Measurements from ENCODE around the gene SYNE2. TPM values are rescaled to one million over a fixed set of nuclear protein-coding genes. Genes with fewer than 3 reads are reported as not detected.

The SYNE2 gene
- total RNA-seq, 1 donor, result 10.1 TPM

DNA sequence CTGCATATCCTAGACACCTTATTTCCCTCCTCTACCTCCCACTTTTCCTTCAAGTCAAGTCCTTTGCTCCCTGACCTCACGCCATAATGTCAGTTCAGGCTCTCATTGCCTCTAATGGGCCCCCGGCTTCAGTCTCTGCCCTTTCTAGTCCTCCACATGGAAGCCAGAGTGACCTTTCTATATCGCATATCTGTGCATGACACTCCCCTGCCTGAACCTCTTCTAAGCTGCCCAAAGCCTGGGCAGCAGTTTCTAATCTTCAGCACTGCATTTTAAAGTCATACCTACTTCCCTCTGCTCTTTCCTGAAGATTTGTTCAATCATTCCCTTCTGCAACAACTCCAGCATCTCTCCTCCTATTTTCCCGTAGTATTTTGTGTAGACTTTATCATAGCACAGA is 395.9 kb downstream of the SYNE2 start:
- no peak overlapping the region for H3K27ac ChIP-seq (ENCODE audit: low read depth, low read length)
- no peak for DNase-seq (ENCODE audit: insufficient read length, low spot score, missing footprints)
- H3K36me3 ChIP-seq (ENCODE audit: insufficient read depth, low read length), result no peaks in the 10 kb centered on the region
- H3K9me3 ChIP-seq (ENCODE audit: low read depth, low read length), result no peaks in the 10 kb centered on the region
- no peak overlapping the region for H2AFZ ChIP-seq (ENCODE audit: low read length)
- H3K4me2 ChIP-seq (ENCODE audit: insufficient read depth, low read length), result no peak overlapping the region
- H3K79me2 ChIP-seq (ENCODE audit: insufficient read depth, low read length), result no peaks in the 10 kb centered on the region
- H3K27me3 ChIP-seq (ENCODE audit: insufficient read depth, low read length), result peaks cover 16% of the 10 kb centered on the region
- no peaks in the 10 kb centered on the region for H4K20me1 ChIP-seq (ENCODE audit: insufficient read depth, low read length)
- H3K4me1 ChIP-seq (ENCODE audit: insufficient read depth, low read length), result peaks cover 2% of the 10 kb centered on the region
- H3K4me3 ChIP-seq (ENCODE audit: insufficient read depth, low read length), result no peak overlapping the region
- TF ChIP-seq, protein P1, sequence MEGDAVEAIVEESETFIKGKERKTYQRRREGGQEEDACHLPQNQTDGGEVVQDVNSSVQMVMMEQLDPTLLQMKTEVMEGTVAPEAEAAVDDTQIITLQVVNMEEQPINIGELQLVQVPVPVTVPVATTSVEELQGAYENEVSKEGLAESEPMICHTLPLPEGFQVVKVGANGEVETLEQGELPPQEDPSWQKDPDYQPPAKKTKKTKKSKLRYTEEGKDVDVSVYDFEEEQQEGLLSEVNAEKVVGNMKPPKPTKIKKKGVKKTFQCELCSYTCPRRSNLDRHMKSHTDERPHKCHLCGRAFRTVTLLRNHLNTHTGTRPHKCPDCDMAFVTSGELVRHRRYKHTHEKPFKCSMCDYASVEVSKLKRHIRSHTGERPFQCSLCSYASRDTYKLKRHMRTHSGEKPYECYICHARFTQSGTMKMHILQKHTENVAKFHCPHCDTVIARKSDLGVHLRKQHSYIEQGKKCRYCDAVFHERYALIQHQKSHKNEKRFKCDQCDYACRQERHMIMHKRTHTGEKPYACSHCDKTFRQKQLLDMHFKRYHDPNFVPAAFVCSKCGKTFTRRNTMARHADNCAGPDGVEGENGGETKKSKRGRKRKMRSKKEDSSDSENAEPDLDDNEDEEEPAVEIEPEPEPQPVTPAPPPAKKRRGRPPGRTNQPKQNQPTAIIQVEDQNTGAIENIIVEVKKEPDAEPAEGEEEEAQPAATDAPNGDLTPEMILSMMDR (IDR thresholded peaks at IDR 0.05; ENCODE audit: extremely low read depth, low read depth, low read length), result no peak

DNA sequence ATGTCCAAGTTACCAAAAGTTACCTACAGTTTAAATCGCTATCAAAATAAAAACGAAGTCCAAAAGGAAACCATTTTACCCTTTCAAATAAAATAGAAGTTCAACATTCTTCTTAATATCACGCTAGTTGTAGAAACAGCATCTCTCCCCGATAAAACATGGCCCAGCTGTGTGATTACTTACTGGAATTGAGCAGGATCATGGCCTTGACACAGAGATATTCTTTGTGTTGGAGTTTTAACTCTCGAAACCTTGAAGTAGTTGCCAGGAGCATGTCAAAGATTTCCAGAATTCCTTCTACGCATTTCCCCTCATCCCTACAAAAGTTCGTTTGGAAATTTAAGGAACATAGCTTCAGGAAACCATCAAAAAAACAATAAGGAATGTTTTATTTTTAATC is 396.6 kb downstream of the SYNE2 start:
- Histone ChIP-seq H3K27me3 (ENCODE audit: insufficient read depth, low read length) (peaks cover 14% of the 10 kb centered on the region), H3K4me1 (ENCODE audit: insufficient read depth, low read length) (peaks cover 9% of the 10 kb centered on the region), H2AFZ (ENCODE audit: low read length) (no peak overlapping the region), H3K4me3 (ENCODE audit: insufficient read depth, low read length) (no peak overlapping the region), H4K20me1 (ENCODE audit: insufficient read depth, low read length) (no peaks in the 10 kb centered on the region), H3K79me2 (ENCODE audit: insufficient read depth, low read length) (no peaks in the 10 kb centered on the region), H3K36me3 (ENCODE audit: insufficient read depth, low read length) (no peaks in the 10 kb centered on the region), H3K9me3 (ENCODE audit: low read depth, low read length) (no peaks in the 10 kb centered on the region), H3K27ac (ENCODE audit: low read depth, low read length) (no peak overlapping the region), H3K4me2 (ENCODE audit: insufficient read depth, low read length) (no peak overlapping the region)
- DNase-seq (ENCODE audit: insufficient read length, low spot score, missing footprints), result no peak
- TF ChIP-seq, protein P1 (IDR thresholded peaks at IDR 0.05; ENCODE audit: extremely low read depth, low read depth, low read length), result no peak

DNA sequence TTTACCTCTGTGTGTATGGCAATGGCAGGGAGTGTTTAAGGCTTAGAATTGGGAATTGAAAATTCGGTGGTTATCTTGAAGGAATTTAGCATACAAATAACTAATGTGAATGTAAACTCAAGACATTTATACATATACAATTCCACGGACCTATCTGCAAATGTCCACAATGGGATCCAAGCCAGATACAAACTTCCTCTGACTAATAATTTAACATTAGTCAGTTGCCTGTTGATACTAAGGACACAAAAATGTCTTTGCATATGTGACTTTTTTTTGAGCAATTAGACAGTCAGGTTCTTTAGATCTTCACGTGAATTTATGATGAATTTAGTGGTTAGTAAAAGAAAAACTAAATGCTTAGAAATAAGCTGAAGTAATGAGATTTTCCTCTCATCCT is 400.9 kb downstream of the SYNE2 start:
- no peaks in the 10 kb centered on the region for H3K9me3 ChIP-seq (ENCODE audit: low read depth, low read length)
- no peak overlapping the region for H2AFZ ChIP-seq (ENCODE audit: low read length)
- no peak for DNase-seq (ENCODE audit: insufficient read length, low spot score, missing footprints)
- H3K4me1 ChIP-seq (ENCODE audit: insufficient read depth, low read length), result peaks cover 9% of the 10 kb centered on the region
- H4K20me1 ChIP-seq (ENCODE audit: insufficient read depth, low read length), result no peaks in the 10 kb centered on the region
- peak overlapping the region; percentile 37 for H3K4me2 ChIP-seq (ENCODE audit: insufficient read depth, low read length)
- TF ChIP-seq, protein P1 (IDR thresholded peaks at IDR 0.05; ENCODE audit: extremely low read depth, low read depth, low read length), result no peak
- no peak overlapping the region for H3K27ac ChIP-seq (ENCODE audit: low read depth, low read length)
- H3K79me2 ChIP-seq (ENCODE audit: insufficient read depth, low read length), result no peaks in the 10 kb centered on the region
- H3K27me3 ChIP-seq (ENCODE audit: insufficient read depth, low read length), result peaks cover 10% of the 10 kb centered on the region
- H3K4me3 ChIP-seq (ENCODE audit: insufficient read depth, low read length), result no peak overlapping the region
- no peaks in the 10 kb centered on the region for H3K36me3 ChIP-seq (ENCODE audit: insufficient read depth, low read length)

DNA sequence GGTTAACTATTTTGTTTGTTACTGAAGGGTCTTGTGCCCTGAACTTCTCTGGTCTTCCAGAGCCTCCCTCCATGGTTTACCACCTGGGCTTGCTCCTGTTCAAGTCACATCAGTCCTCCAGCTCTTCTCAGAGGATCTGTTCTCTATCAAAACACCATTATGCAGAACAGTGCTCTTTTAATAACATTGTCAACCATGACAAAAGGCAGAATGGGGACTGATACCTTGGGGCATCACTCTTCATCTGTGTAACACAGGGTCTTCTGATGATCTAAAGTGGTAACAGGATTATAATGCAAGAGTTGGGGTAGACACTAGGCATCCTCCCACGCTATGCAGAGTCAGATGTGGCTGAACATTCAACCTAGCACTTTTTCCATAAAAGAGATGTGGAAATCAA is 403.0 kb downstream of the SYNE2 start:
- no peak overlapping the region for H3K4me3 ChIP-seq (ENCODE audit: insufficient read depth, low read length)
- no peak overlapping the region for H3K4me2 ChIP-seq (ENCODE audit: insufficient read depth, low read length)
- H3K79me2 ChIP-seq (ENCODE audit: insufficient read depth, low read length), result no peaks in the 10 kb centered on the region
- no peaks in the 10 kb centered on the region for H3K9me3 ChIP-seq (ENCODE audit: low read depth, low read length)
- H4K20me1 ChIP-seq (ENCODE audit: insufficient read depth, low read length), result no peaks in the 10 kb centered on the region
- no peak overlapping the region for H2AFZ ChIP-seq (ENCODE audit: low read length)
- no peak for DNase-seq (ENCODE audit: insufficient read length, low spot score, missing footprints)
- no peak overlapping the region for H3K27ac ChIP-seq (ENCODE audit: low read depth, low read length)
- peaks cover 8% of the 10 kb centered on the region for H3K27me3 ChIP-seq (ENCODE audit: insufficient read depth, low read length)
- no peaks in the 10 kb centered on the region for H3K36me3 ChIP-seq (ENCODE audit: insufficient read depth, low read length)
- peaks cover 9% of the 10 kb centered on the region for H3K4me1 ChIP-seq (ENCODE audit: insufficient read depth, low read length)
- TF ChIP-seq, protein P1 (IDR thresholded peaks at IDR 0.05; ENCODE audit: extremely low read depth, low read depth, low read length), result no peak
